Suppressor macrophage treated with lipopolysaccharide for 4 hours (primary cell): Measurements from ENCODE around the gene DHX35.
"Not testable (repeated sequence)": the region's sequence is repeated elsewhere in the genome, so short reads cannot be mapped to it uniquely, and the experiment has no call there.

Experiments used
- DNase-seq: peaks from one replicate; pipeline ENCODE4 v3.0.0-alpha.2; 2020

Gene DHX35

GRCh38 chr20:38941726-38942389 lies 20.3 kb upstream of the DHX35 start:
- DNase-seq, result no peak

- DNase-seq, result no peak
Observed at GRCh38 chr20:38945012-38945411, 17.1 kb upstream of the DHX35 start.

GRCh38 chr20:38946836-38947235 lies 15.3 kb upstream of the DHX35 start:
- DNase-seq, result no peak

- no peak for DNase-seq
Observed at GRCh38 chr20:38947931-38948362, 14.2 kb upstream of the DHX35 start.

GRCh38 chr20:38950254-38950653 lies 11.9 kb upstream of the DHX35 start:
- no peak for DNase-seq

GRCh38 chr20:38951611-38952010 lies 10.5 kb upstream of the DHX35 start:
- DNase-seq, result no peak

- no peak for DNase-seq
Observed at GRCh38 chr20:38952153-38952552, 10.0 kb upstream of the DHX35 start.

GRCh38 chr20:38953630-38954340 lies 8.4 kb upstream of the DHX35 start:
- DNase-seq, result no peak

GRCh38 chr20:38957235-38957876 lies 4.8 kb upstream of the DHX35 start:
- DNase-seq, result no peak

- DNase-seq, result no peak
Observed at GRCh38 chr20:38957915-38958485, 4.1 kb upstream of the DHX35 start.

- not testable (repeated sequence) for DNase-seq
Observed at GRCh38 chr20:38960187-38960687, 1.9 kb upstream of the DHX35 start.

- no peak for DNase-seq
Observed at GRCh38 chr20:38961530-38962043, 557 bp upstream of the DHX35 start.

- peak; percentile 19 for DNase-seq
Observed at GRCh38 chr20:38962928-38963401, 821 bp downstream of the DHX35 start.

- no peak for DNase-seq
Observed at GRCh38 chr20:38963745-38964144, 1.6 kb downstream of the DHX35 start.

- DNase-seq, result no peak
Observed at GRCh38 chr20:38965264-38965663, 3.1 kb downstream of the DHX35 start.

- no peak for DNase-seq
Observed at GRCh38 chr20:38968090-38968489, 5.9 kb downstream of the DHX35 start.

- DNase-seq, result no peak
Observed at GRCh38 chr20:38969708-38970107, 7.6 kb downstream of the DHX35 start.

- DNase-seq, result no peak
Observed at GRCh38 chr20:38970302-38970701, 8.2 kb downstream of the DHX35 start.

- DNase-seq, result no peak
Observed at GRCh38 chr20:38973107-38973506, 11.0 kb downstream of the DHX35 start.

GRCh38 chr20:38973645-38974044 lies 11.5 kb downstream of the DHX35 start:
- DNase-seq, result no peak

GRCh38 chr20:38975539-38976120 lies 13.5 kb downstream of the DHX35 start:
- DNase-seq, result no peak

GRCh38 chr20:38979434-38979833 lies 17.3 kb downstream of the DHX35 start:
- DNase-seq, result no peak

GRCh38 chr20:38979842-38980241 lies 17.7 kb downstream of the DHX35 start:
- DNase-seq, result no peak
